ENCODE results near the gene BOD1L1.

The BOD1L1 gene

DNA sequence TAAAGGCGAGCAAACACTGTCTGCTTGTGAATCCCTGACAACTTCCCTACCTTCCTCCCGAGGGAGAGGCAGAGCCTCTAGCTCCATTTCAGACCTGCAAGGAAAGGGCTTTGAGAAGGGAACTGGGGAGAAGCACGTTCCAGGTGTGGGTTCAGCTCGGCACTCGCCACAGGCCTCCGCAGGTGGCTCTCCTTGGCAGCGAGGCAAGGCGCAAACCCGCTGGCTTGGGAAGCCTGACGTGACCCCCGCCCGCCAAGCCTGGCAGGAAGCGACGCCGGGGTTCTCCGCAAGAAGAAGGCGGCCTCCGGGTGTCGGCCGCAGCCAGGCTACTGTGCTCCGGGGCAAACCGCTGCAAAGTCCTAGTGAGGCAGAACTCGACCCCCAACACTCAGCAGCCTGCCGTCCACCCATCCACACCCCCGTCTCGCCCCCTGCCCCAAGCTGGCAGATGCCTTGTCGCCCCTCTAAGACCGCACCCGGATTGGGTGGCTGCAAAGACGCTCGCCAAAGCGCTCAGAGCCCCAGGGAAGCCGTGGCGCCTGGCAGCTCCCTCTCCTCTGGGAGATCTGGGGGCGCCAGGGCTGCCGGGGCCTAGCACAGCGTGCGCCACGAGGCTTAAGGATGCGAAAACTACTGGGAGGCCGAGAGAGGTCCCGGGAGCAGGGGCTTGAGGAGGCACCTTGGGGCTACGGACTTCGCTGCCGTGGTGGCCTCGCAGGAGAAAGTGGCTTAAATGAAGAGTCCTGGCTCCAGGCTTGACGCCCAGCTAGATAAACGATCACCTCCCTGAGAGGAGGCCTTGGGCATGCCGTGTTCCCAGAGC is 105.0 kb downstream of the BOD1L1 start:
- DNase-seq = no peak

DNA sequence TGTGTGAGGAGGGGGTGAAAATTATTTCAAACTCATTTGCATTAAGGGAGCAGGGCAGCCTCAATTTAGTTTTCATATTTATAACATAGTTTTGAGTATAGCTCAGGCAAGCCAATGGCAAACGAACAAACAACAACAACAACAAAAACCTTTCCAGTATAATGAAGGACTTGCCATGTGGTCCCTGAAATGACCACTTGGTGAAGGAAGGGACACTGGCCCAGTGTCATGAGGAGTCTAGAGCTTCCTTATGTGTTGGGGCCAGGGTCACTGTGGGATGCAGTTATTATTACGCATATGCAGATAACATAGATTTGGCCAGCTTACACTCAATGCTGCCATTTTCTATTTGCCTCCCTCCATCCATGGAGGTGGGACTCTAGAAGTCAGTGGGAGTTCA is 106.5 kb downstream of the BOD1L1 start:
- no peak for DNase-seq
